Fibroblast of lung (primary cell): ENCODE results near the gene MBOAT7. TPM values are rescaled to one million over a fixed set of nuclear protein-coding genes. Genes with fewer than 3 reads are reported as not detected.

Experiments
- DNase-seq, 2 donors: peaks; one replicate each; pipeline versions ENCODE4 v3.0.0 to v3.0.0-alpha.2; 2010; ENCODE audit warnings: low read depth in 2 of 2
- H2AFZ ChIP-seq: 2 replicates; pipeline ENCODE4 v1.5.1; 2012; ENCODE audit warnings: low read length, control low read depth, inconsistent platforms
- H3K27ac ChIP-seq: 2 replicates; pipeline ENCODE4 v1.5.1; 2011; ENCODE audit warnings: low read length, control low read depth; ENCODE audit not compliant: insufficient read depth
- H3K27me3 ChIP-seq: 2 replicates; pipeline ENCODE4 v1.5.1; 2011; ENCODE audit warnings: mild to moderate bottlenecking, low read length; ENCODE audit not compliant: control insufficient read depth, insufficient read depth
- H3K36me3 ChIP-seq: 2 replicates; pipeline ENCODE4 v1.5.1; 2011; ENCODE audit warnings: low read length; ENCODE audit not compliant: control insufficient read depth, insufficient read depth
- H3K4me1 ChIP-seq: 2 replicates; pipeline ENCODE4 v1.5.1; 2011; ENCODE audit warnings: low read length; ENCODE audit not compliant: control insufficient read depth, insufficient read depth; ENCODE audit errors: extremely low read depth
- H3K4me2 ChIP-seq: 2 replicates; pipeline ENCODE4 v1.5.1; 2011; ENCODE audit warnings: low read length, control low read depth; ENCODE audit not compliant: insufficient read depth; ENCODE audit errors: extremely low read depth
- H3K4me3 ChIP-seq, 4 experiments: fragments of 200-600 bp in 1 of 4; sonication (generic) in 1 of 4; replicated peaks in 1 of 4; 2 replicates each; pipeline ENCODE4 v1.5.1; 2011 to 2016; ENCODE audit warnings: low read length in 4 of 4, low read depth in 3 of 4, mild to moderate bottlenecking in 3 of 4, control low read depth in 2 of 4, inconsistent platforms in 1 of 4, mixed read lengths in 1 of 4; ENCODE audit not compliant: insufficient read depth in 1 of 4; ENCODE audit errors: control extremely low read depth in 1 of 4
- H3K79me2 ChIP-seq: 2 replicates; pipeline ENCODE4 v1.5.1; 2012; ENCODE audit warnings: mild to moderate bottlenecking, low read length, inconsistent platforms; ENCODE audit not compliant: control insufficient read depth, insufficient read depth
- H3K9ac ChIP-seq: 2 replicates; pipeline ENCODE4 v1.5.1; 2011; ENCODE audit warnings: mild to moderate bottlenecking, low read length, control low read depth; ENCODE audit not compliant: insufficient read depth
- H3K9me3 ChIP-seq: 2 replicates; pipeline ENCODE4 v1.5.1; 2012; ENCODE audit warnings: low read depth, low read length; ENCODE audit not compliant: control insufficient read depth, insufficient read depth
- H4K20me1 ChIP-seq: 2 replicates; pipeline ENCODE4 v1.5.1; 2011; ENCODE audit warnings: low read length; ENCODE audit not compliant: control insufficient read depth, insufficient read depth; ENCODE audit errors: extremely low read depth
- CTCF ChIP-seq, 2 donors: IDR thresholded peaks in 1 of 2; conservative IDR thresholded peaks in 1 of 2; 1 replicate in 1 of 2; 2 replicates in 1 of 2; pipeline ENCODE4 v1.5.1; 2011 to 2012; ENCODE audit warnings: low read length in 2 of 2, control low read depth in 1 of 2, inconsistent platforms in 1 of 2, low read depth in 1 of 2, mild to moderate bottlenecking in 1 of 2
- EZH2 ChIP-seq: IDR thresholded peaks from 2 replicates; pipeline ENCODE4 v1.5.1; 2012; ENCODE audit warnings: low read length, control low read depth, mild to moderate bottlenecking; ENCODE audit errors: missing control alignments
- polyA plus RNA-seq, 2 donors: library from polyadenylated mRNA; depleted of rRNA in 1 of 2; stranded (reverse) in 1 of 2; unstranded in 1 of 2; fragments of >200 nt; gene quantifications; 2 replicates each; pipeline ENCODE4 v1.2.1, GENCODE V29; 2011 to 2012; ENCODE audit warnings: missing spikeins in 1 of 2
- total RNA-seq: library from RNA; depleted of rRNA; stranded (reverse); fragments of >200 nt; gene quantifications from 2 replicates; pipeline ENCODE4 v1.2.1, GENCODE V29; 2014

MBOAT7 gene
- total and polyA plus RNA-seq, 2 donors (not counting 1 experiment from before 2014, with no cell fraction given), result 28.6 to 41.1 TPM

DNA sequence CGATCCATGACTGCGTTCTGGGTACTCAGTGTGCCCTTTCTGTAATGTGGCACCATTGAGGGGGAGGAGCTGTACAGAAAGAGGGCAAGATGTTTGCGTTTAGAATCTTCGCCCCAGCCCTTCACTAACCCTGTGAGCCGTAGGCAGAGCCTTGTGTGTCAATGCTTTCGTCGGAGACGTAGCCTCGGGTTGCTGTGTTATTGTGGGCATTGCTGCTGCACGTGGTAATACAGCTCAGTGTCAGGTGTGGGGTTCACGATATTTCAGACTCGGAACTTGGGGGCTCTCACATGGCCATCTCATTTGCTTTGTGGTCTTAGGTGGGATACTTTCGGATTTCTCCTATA is 17.4 kb upstream of the MBOAT7 start:
- no peaks in the 10 kb centered on the region for H3K9me3 ChIP-seq
- H3K36me3 ChIP-seq, result peaks cover 34% of the 10 kb centered on the region
- H3K4me2 ChIP-seq, result no peak overlapping the region
- DNase-seq, result no peak
- no peak overlapping the region for H3K9ac ChIP-seq
- no peaks in the 10 kb centered on the region for H3K27me3 ChIP-seq
- peaks cover 36% of the 10 kb centered on the region for H3K4me1 ChIP-seq
- no peak for TF ChIP-seq EZH2
- no peak for TF ChIP-seq CTCF (conservative IDR thresholded peaks at IDR 0.05 in 1 of 2, IDR thresholded peaks at IDR 0.05 in 1 of 2; ENCODE audit: low read depth in 1 of 2, low read length in 2 of 2)
- no peak overlapping the region for H2AFZ ChIP-seq
- H3K27ac ChIP-seq, result no peak overlapping the region
- H3K79me2 ChIP-seq, result peaks cover 73% of the 10 kb centered on the region
- peaks cover 5% of the 10 kb centered on the region for H4K20me1 ChIP-seq
- H3K4me3 ChIP-seq, result no peak overlapping the region

DNA sequence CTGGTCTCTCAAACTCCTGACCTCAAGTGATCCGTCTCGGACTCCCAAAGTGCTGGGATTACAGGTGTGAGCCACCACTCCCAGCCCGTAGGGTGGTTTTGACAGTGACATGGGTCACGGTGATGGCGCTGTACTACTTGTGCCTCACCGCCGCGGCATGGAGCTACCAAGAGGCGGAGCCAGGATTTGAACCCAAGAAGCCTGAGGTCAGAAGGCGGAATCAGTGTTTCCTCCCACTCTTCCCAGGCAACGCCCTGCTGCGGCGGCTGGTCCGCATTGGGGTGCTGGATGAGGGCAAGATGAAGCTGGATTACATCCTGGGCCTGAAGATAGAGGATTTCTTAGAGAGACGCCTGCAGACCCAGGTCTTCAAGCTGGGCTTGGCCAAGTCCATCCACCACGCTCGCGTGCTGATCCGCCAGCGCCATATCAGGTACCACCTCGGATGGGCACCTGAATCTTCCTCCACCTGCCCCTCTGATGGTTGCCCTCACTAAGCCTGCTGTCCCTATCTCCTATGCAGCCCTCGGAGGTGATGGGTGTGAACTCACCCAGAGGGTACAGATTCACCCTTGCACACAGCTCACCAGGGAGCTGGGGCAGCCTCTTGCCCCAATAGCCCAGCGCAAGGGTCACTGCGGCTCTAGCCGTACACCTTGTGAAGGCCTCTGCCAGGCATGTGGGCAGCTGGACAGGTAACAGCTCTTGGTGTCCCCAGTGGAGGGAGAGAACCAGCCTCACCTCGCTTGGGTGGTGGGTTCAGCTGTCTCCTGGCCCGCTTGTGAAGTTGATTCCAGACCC is 16.9 kb upstream of the MBOAT7 start:
- H3K4me3 ChIP-seq, result no peak overlapping the region
- H3K4me1 ChIP-seq, result peaks cover 38% of the 10 kb centered on the region
- no peak for DNase-seq
- H3K9ac ChIP-seq, result no peak overlapping the region
- no peaks in the 10 kb centered on the region for H3K9me3 ChIP-seq
- H3K27ac ChIP-seq, result no peak overlapping the region
- no peak overlapping the region for H2AFZ ChIP-seq
- TF ChIP-seq EZH2, result no peak
- TF ChIP-seq CTCF (conservative IDR thresholded peaks at IDR 0.05 in 1 of 2, IDR thresholded peaks at IDR 0.05 in 1 of 2; ENCODE audit: low read depth in 1 of 2, low read length in 2 of 2), result no peak
- no peak overlapping the region for H3K4me2 ChIP-seq
- H3K36me3 ChIP-seq, result peaks cover 34% of the 10 kb centered on the region
- H3K79me2 ChIP-seq, result peaks cover 76% of the 10 kb centered on the region
- H4K20me1 ChIP-seq, result peaks cover 5% of the 10 kb centered on the region
- no peaks in the 10 kb centered on the region for H3K27me3 ChIP-seq

DNA sequence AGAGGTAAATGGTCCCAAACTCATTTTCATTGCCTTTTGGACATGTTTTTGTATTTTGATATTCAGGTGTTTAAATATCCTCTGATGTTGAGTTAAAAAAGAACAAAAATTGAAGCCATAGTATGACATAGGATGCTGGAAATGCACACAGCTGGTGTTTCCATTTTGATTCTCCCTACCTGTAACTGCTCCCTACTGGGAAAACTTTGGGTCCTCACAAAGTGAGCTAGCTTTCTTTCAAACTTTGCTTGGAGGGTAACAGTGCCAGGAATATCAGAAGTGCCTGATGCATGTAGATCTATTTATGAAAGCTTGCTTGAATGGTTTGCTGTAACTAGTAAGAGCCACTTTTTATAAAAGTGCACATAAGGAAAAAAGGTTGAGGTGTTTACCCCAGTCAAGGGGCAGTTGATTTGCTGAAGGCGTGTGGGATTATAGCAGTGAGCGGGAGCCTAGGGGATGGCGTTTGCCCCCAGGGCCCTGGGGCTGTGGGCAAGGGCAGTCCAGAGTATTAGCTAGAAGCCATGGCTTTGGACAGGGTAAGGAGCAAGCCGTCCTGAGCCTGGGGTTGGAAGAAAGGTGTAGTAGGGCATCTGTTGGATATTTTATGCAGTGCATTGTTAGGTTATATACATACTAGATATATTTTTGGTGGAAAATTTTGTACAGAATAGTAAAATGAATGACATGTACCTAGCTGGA is 15.5 kb upstream of the MBOAT7 start:
- no peak overlapping the region for H3K9ac ChIP-seq
- H3K27me3 ChIP-seq, result no peaks in the 10 kb centered on the region
- TF ChIP-seq CTCF (conservative IDR thresholded peaks at IDR 0.05 in 1 of 2, IDR thresholded peaks at IDR 0.05 in 1 of 2; ENCODE audit: low read depth in 1 of 2, low read length in 2 of 2) (no peak), EZH2 (no peak)
- H3K4me1 ChIP-seq, result peaks cover 34% of the 10 kb centered on the region
- H3K9me3 ChIP-seq, result no peaks in the 10 kb centered on the region
- H2AFZ ChIP-seq, result no peak overlapping the region
- DNase-seq, result no peak
- H3K27ac ChIP-seq, result no peak overlapping the region
- peaks cover 5% of the 10 kb centered on the region for H4K20me1 ChIP-seq
- peaks cover 79% of the 10 kb centered on the region for H3K79me2 ChIP-seq
- H3K4me2 ChIP-seq, result peak overlapping the region; percentile 40
- peak overlapping the region in 1 of 4 experiments; percentile 21 for H3K4me3 ChIP-seq
- H3K36me3 ChIP-seq, result peaks cover 34% of the 10 kb centered on the region
